GM18870 (cell line): ENCODE data around the gene FBXL19.

Experiments
- ATAC-seq: cut with Tn5 transposase; IDR thresholded peaks from one replicate; pipeline ENCODE4 v1.9.1; 2021; ENCODE audit warnings: moderate library complexity; ENCODE audit not compliant: unreplicated experiment

The FBXL19 gene

DNA sequence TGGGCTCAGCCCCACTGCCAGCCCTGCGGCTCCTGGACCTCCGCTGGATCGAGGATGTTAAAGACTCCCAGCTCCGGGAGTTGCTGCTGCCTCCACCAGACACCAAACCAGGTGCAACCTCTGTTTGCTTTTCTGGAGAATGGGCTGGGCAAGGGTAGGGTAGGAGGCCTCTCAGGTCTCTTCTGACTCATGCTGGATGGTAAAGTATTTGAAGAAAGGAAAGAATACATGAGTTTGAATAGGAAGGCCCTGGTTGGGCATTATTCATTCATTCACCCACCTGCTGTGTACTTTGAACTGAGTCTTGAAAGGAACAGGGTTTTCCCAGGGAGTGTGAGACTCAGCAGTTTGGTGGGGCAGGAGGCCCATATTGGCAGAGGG, 19.0 kb downstream of the FBXL19 start:
- no peak for ATAC-seq

DNA sequence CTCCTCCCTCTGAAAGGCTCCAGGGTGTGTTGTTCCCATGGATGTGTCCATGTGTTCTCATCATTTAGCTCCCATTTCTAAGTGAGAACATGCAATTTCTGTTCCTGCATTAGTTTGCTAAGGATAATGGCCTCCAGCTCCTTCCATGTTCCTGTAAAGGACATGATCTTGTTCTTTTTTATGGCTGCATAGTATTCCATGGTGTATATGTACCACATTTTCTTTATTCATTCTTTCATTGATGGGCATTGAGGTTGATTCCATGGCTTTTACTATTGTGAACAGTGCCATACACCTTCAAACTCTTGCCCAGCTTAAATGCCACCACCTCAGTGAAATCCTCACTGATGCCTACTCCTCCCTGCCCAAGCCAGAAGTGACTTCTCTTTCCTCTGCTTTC, 21.0 kb downstream of the FBXL19 start:
- no peak for ATAC-seq

DNA sequence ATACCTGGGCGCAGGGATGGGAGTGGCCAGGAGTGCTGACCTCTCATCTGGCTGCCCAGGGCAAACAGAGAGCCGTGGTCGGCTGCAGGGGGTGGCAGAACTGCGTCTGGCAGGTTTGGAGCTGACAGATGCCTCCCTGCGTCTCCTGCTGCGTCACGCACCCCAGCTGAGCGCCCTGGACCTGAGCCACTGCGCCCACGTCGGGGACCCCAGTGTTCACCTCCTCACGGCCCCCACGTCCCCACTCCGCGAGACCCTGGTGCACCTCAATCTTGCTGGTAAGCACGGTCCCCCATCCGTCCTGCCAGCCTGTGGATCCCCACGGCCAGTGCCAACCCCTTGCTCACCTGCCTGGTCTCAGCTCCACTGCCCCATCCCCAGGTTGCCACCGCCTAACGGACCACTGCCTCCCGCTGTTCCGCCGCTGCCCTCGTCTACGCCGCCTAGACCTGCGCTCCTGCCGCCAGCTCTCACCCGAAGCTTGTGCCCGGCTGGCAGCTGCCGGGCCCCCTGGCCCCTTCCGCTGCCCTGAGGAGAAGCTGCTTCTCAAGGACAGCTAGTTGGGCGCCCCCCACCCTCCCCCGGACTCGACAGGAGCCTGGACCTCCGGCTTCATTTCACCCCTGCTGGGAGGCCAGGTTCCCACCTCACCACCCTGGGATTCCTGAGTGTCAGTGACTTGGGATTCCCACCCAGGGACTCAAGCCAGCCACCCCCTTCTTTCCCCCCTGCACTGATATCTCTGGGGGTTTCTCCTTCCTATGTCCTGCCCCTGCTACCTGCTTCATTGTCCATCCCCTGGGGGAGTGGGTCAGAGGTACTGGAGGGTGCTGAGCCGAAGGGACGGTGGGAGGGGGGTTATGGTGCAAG, 23.5 kb downstream of the FBXL19 start:
- ATAC-seq, result no peak

GRCh38 chr16:30947541-30947858, 24.1 kb downstream of the FBXL19 start:
- no peak for ATAC-seq

GRCh38 chr16:30947859-30948666, 24.7 kb downstream of the FBXL19 start:
- no peak for ATAC-seq

- ATAC-seq, result no peak
Measured at GRCh38 chr16:30948667-30949649, 25.6 kb downstream of the FBXL19 start, which contains the start of gene ORAI3. TSS of gene ORAI3 (plus strand) at chr16:30949068. CDS start at chr16:30949290, 222 bp downstream.

- ATAC-seq, result peak; percentile 59
Measured at GRCh38 chr16:30949650-30950515, 26.5 kb downstream of the FBXL19 start.

GRCh38 chr16:30950516-30951065, 27.2 kb downstream of the FBXL19 start:
- no peak for ATAC-seq

GRCh38 chr16:30951193-30951592, 27.8 kb downstream of the FBXL19 start:
- no peak for ATAC-seq

GRCh38 chr16:30951750-30952149, 28.4 kb downstream of the FBXL19 start:
- no peak for ATAC-seq

DNA sequence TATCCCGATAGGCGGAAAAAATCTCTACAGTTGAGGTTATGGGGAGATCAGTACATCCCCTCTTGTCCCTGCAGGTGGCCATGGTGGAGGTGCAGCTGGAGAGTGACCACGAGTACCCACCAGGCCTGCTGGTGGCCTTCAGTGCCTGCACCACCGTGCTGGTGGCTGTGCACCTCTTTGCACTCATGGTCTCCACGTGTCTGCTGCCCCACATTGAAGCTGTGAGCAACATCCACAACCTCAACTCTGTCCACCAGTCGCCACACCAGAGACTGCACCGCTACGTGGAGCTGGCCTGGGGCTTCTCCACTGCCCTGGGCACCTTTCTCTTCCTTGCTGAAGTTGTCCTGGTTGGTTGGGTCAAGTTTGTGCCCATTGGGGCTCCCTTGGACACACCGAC, 29.7 kb downstream of the FBXL19 start:
- no peak for ATAC-seq

GRCh38 chr16:30953511-30954124, 30.2 kb downstream of the FBXL19 start:
- ATAC-seq, result no peak

DNA sequence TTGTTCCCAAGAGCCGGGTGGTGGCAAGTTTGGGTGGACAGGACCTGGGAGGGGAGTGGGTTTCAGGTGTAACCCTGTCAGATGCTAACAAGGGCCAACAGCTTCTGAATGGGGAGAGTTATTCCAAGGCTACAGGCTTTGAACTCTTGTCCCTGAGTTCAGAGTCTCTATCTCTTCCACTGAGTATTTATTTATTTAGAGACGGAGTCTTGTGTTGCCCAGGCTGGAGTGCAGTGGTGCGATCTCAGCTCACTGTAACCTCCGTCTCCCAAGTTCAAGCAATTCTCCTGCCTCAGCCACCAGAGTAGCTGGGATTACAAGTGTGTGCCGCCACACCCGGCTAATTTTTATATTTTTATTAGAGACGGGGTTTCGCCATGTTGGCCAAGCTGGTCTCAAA, 31.6 kb downstream of the FBXL19 start:
- ATAC-seq, result no peak

- peak; percentile 31 for ATAC-seq
Measured at GRCh38 chr16:30956601-30957455, 33.5 kb downstream of the FBXL19 start.

DNA sequence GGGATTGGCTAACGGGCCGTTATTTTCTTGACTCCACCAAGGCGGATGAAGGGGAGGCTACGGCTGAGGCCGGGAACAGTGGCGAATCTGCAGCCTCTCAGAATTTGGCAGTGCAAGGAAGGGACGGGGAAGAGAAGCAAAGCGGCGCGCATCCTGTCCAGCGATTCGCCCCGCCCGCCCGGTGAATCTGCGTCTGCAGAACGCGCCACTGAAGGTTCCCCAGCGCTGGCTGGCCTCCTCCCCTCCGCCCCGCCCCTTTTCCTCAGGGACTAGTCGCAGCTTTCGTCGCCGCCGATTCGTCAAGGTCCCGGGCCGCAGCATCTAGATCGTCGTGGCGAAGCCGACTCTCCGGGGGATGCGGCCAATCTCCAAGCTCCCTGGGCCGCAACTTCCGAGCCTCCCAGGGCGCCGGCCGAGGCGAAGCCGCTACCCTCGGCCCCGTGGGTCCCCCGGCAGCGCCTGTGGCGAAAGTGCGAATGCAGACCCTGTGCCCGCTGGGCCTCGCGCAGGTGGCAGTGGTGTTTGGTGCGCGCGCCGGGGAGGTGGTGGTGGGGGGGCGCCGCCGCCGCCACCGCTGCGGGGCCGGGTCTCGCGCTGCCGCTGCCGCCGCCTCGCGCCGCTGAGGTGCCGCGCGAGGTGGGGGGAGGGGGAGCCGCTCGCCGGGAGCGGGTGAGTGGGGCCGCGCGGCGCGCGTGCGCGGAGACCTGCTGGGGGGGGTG, 34.2 kb downstream of the FBXL19 start, which contains the start of gene SETD1A:
SETD1A (plus strand) TSS at position 299 of the 719 bp plus-strand sequence. CDS start 978 bp downstream, outside the sequence.
- ATAC-seq, result peak; percentile 42

- ATAC-seq, result no peak
Measured at GRCh38 chr16:30958175-30959079, 35.1 kb downstream of the FBXL19 start.
